Endothelial cell of umbilical vein (primary cell): ENCODE data around the gene MYL5. TPM values are rescaled to one million over a fixed set of nuclear protein-coding genes. Genes with fewer than 3 reads are reported as not detected.
"Not testable (repeated sequence)": the region's sequence is repeated elsewhere in the genome, so short reads cannot be mapped to it uniquely, and the experiment has no call there.

Experiments used
- BruUV-seq: library from RNA; stranded (reverse); fragments of 400-500 nt; replicated peaks from 2 replicates; lab custom pipeline; 2021; lab: Mats Ljungman, UMichigan
- CTCF ChIA-PET: fragments of 300-600, 350-600 bp; sonication (Branson Sonifier 250); formaldehyde crosslinking; loops from one replicate; lab custom pipeline; 2021; ENCODE audit warnings: antibody characterized with exemption, inconsistent platforms; lab: Charles Lee
- POLR2A ChIA-PET: fragments of 300-600, 350-600 bp; sonication (Branson Sonifier 250); formaldehyde crosslinking; loops from one replicate; lab custom pipeline; 2021; ENCODE audit warnings: antibody characterized with exemption, inconsistent platforms; lab: Charles Lee
- DNase-seq: peaks from one replicate; pipeline ENCODE4 v3.0.0-alpha.2; 2011; ENCODE audit warnings: low read depth, low spot score
- FAIRE-seq: peaks from 2 replicates; lab custom pipeline; 2011; peaks lifted over from hg19 to GRCh38; lab: Jason Lieb, UNC
- H2AFZ ChIP-seq: 2 replicates; pipeline ENCODE4 v1.6.0; 2012; ENCODE audit warnings: low read depth, low read length, control low read depth, inconsistent platforms
- H3K27ac ChIP-seq: 2 replicates; pipeline ENCODE4 v1.5.1; 2011; ENCODE audit warnings: low read depth, mild to moderate bottlenecking, control low read depth, low read length, moderate library complexity; ENCODE audit not compliant: insufficient read depth
- H3K27me3 ChIP-seq, 2 experiments: 2 replicates each; pipeline versions ENCODE4 v1.6.0 to v1.6.1; 2011; ENCODE audit warnings: low read length in 2 of 2, mixed read lengths in 1 of 2; ENCODE audit not compliant: control insufficient read depth in 2 of 2, insufficient read depth in 2 of 2
- H3K36me3 ChIP-seq, 2 experiments: 2 replicates in 1 of 2; 3 replicates in 1 of 2; pipeline ENCODE4 v1.5.1; 2011; ENCODE audit warnings: low read length in 2 of 2, mild to moderate bottlenecking in 1 of 2, moderate library complexity in 1 of 2; ENCODE audit not compliant: control insufficient read depth in 2 of 2, insufficient read depth in 2 of 2; ENCODE audit errors: extremely low read depth in 1 of 2
- H3K4me1 ChIP-seq: 3 replicates; pipeline ENCODE4 v1.5.1; 2011; ENCODE audit warnings: mild to moderate bottlenecking, low read length; ENCODE audit not compliant: control insufficient read depth, insufficient read depth; ENCODE audit errors: extremely low read depth
- H3K4me2 ChIP-seq: 2 replicates; pipeline ENCODE4 v1.6.1; 2011; ENCODE audit warnings: low read length, control low read depth, mixed read lengths; ENCODE audit not compliant: insufficient read depth
- H3K4me3 ChIP-seq, 3 experiments: fragments of 200-600 bp in 1 of 3; sonication (generic), shearing (Covaris generic) in 1 of 3; replicated peaks in 1 of 3; 2 replicates each; pipeline ENCODE4 v1.5.1; 2011 to 2016; ENCODE audit warnings: control low read depth in 3 of 3, low read length in 3 of 3, mild to moderate bottlenecking in 2 of 3, inconsistent platforms in 1 of 3, low read depth in 1 of 3, moderate library complexity in 1 of 3; ENCODE audit not compliant: insufficient read depth in 1 of 3
- H3K79me2 ChIP-seq: 2 replicates; pipeline ENCODE4 v1.6.0; 2012; ENCODE audit warnings: low read length, inconsistent platforms; ENCODE audit not compliant: control insufficient read depth, insufficient read depth
- H3K9ac ChIP-seq: replicated peaks from 2 replicates; pipeline ENCODE3; 2011; ENCODE audit warnings: low read length, control low read depth; ENCODE audit not compliant: insufficient read depth; ENCODE audit errors: extremely low read depth
- H3K9me1 ChIP-seq: replicated peaks from 3 replicates; pipeline ENCODE4 v1.6.0; 2011; ENCODE audit warnings: mild to moderate bottlenecking, low read length; ENCODE audit not compliant: control insufficient read depth, insufficient read depth; ENCODE audit errors: extremely low read depth
- H3K9me3 ChIP-seq: replicated peaks from 2 replicates; pipeline ENCODE4 v1.5.1; 2012; ENCODE audit warnings: low read length, inconsistent platforms; ENCODE audit not compliant: control insufficient read depth, insufficient read depth
- H4K20me1 ChIP-seq: replicated peaks from 2 replicates; pipeline ENCODE3; 2011; ENCODE audit warnings: mild to moderate bottlenecking, low read length; ENCODE audit not compliant: control insufficient read depth, insufficient read depth; ENCODE audit errors: extremely low read depth
- CTCF ChIP-seq, 2 donors: IDR thresholded peaks; 1 replicate in 1 of 2; 2 replicates in 1 of 2; pipeline ENCODE4 v1.5.1; 2011; ENCODE audit warnings: low read length in 2 of 2, mild to moderate bottlenecking in 2 of 2, moderate library complexity in 2 of 2, control low read depth in 1 of 2, inconsistent platforms in 1 of 2, low read depth in 1 of 2; ENCODE audit not compliant: insufficient read depth in 1 of 2; ENCODE audit errors: extremely low read depth in 1 of 2
- EZH2 ChIP-seq: IDR thresholded peaks from 2 replicates; pipeline ENCODE4 v1.6.1; 2012; ENCODE audit warnings: borderline replicate concordance, low read depth, mild to moderate bottlenecking, moderate library complexity, low read length, inconsistent platforms; ENCODE audit not compliant: severe bottlenecking
- FOS ChIP-seq: IDR thresholded peaks from 2 replicates; pipeline ENCODE4 v1.6.1; 2011; ENCODE audit warnings: mild to moderate bottlenecking, low read length, moderate library complexity, borderline replicate concordance; ENCODE audit not compliant: insufficient read depth
- GATA2 ChIP-seq: IDR thresholded peaks from 2 replicates; pipeline ENCODE4 v1.7.0; 2011; ENCODE audit warnings: low read depth, mild to moderate bottlenecking, moderate library complexity, mixed read lengths, low read length; ENCODE audit not compliant: insufficient read length, insufficient read depth
- JUN ChIP-seq: IDR thresholded peaks from 2 replicates; pipeline ENCODE4 v1.6.1; 2011; ENCODE audit warnings: borderline replicate concordance, low read depth; ENCODE audit not compliant: insufficient read length, insufficient read depth
- MAX ChIP-seq: IDR thresholded peaks from 2 replicates; pipeline ENCODE4 v1.6.1; 2011; ENCODE audit not compliant: insufficient read depth, insufficient read length
- MYC ChIP-seq: IDR thresholded peaks from one replicate; pipeline ENCODE4 v1.6.1; 2011; ENCODE audit warnings: mild to moderate bottlenecking, low read depth, low read length
- POLR2A ChIP-seq: IDR thresholded peaks from 2 replicates; pipeline ENCODE4 v1.6.1; 2012; ENCODE audit warnings: low read depth, mild to moderate bottlenecking, control low read depth, low read length
- POLR2AphosphoS5 ChIP-seq: IDR thresholded peaks from 2 replicates; pipeline ENCODE4 v1.6.1; 2012; ENCODE audit warnings: low read depth, mild to moderate bottlenecking, control low read depth, low read length, moderate library complexity; ENCODE audit not compliant: insufficient read depth
- dilution Hi-C: fragments of 300-500 bp; cut with MboI; formaldehyde crosslinking; loops from one replicate; pipeline ENCODE4 v1.15.0; 2019; ENCODE audit warnings: low sequenced_read_pairs; ENCODE audit not compliant: extremely low pct_ligation_motif_present
- intact Hi-C: fragments of 100-400 bp; cut with micrococcal nuclease; formaldehyde crosslinking; loops from one replicate; pipeline ENCODE4 v1.10.0; 2022
- polyA plus RNA-seq, 4 experiments: library from polyadenylated mRNA; depleted of rRNA in 3 of 4; stranded (reverse) in 3 of 4; unstranded in 1 of 4; fragments of >200 nt; gene quantifications; 2 replicates each; pipeline versions ENCODE4 v1.2.1 to v1.2.3, GENCODE V29; 2011 to 2012; ENCODE audit warnings: missing spikeins in 1 of 4
- total RNA-seq: library from RNA; stranded (reverse); gene quantifications from 2 replicates; pipeline ENCODE4 v1.2.3, GENCODE V29; 2021

Gene MYL5
- total and polyA plus RNA-seq, 2 donors (not counting 3 experiments of a cell fraction or from before 2014, with no cell fraction given): 12.3 to 13.4 TPM

- H3K4me2 ChIP-seq: no peak overlapping the region
- no peaks in the 10 kb centered on the region for H4K20me1 ChIP-seq
- dilution Hi-C loops (no loop called here), intact Hi-C loops (no loop called here)
- no peaks in the 10 kb centered on the region for H3K36me3 ChIP-seq
- no peaks in the 10 kb centered on the region for H3K9me1 ChIP-seq
- ChIA-PET CTCF (interaction anchor here (1.0 kb wide), 1 partner anchor 9 kb away, joined by 3 read pairs; no protein-coding TSS in a partner anchor), POLR2A (no interaction called here)
- no peak overlapping the region for H3K9ac ChIP-seq
- no peaks in the 10 kb centered on the region for H3K9me3 ChIP-seq
- DNase-seq (no peak), FAIRE-seq (no peak)
- BruUV-seq: no TSS peak
- no peak overlapping the region for H3K4me3 ChIP-seq
- no peak overlapping the region for H3K27ac ChIP-seq
- no peaks in the 10 kb centered on the region for H3K79me2 ChIP-seq
- no peak for TF ChIP-seq CTCF (IDR thresholded peaks at IDR 0.05; ENCODE audit: extremely low read depth in 1 of 2, insufficient read depth in 1 of 2, low read depth in 1 of 2, low read length in 2 of 2)
- TF ChIP-seq MAX: no peak
- TF ChIP-seq GATA2: no peak
- no peak for TF ChIP-seq JUN
- TF ChIP-seq MYC: no peak
- no peak for TF ChIP-seq POLR2AphosphoS5
- TF ChIP-seq FOS: no peak
- TF ChIP-seq EZH2: no peak
- no peak for TF ChIP-seq POLR2A
- H2AFZ ChIP-seq: no peak overlapping the region
- H3K4me1 ChIP-seq: peaks cover 8% of the 10 kb centered on the region
- peaks cover 2 to 4% of the 10 kb centered on the region in 2 experiments for H3K27me3 ChIP-seq
These were observed 18.6 kb downstream of the MYL5 start for GRCh38 chr4:692771-693554.

- intact Hi-C loops, H3K79me2 ChIP-seq, POLR2A ChIA-PET, BruUV-seq, H3K27me3 ChIP-seq, H3K4me1 ChIP-seq, H3K9me3 ChIP-seq, DNase-seq, H3K36me3 ChIP-seq, FAIRE-seq, H3K4me3 ChIP-seq, H3K9me1 ChIP-seq, H2AFZ ChIP-seq, dilution Hi-C loops, H3K27ac ChIP-seq, H3K9ac ChIP-seq, H4K20me1 ChIP-seq, H3K4me2 ChIP-seq: not testable (repeated sequence)
- CTCF ChIA-PET: interaction anchor here (0.8 to 0.9 kb wide), 2 partner anchors 11 to 25 kb away, joined by 3 read pairs; no protein-coding TSS in a partner anchor
These were observed 20.1 kb downstream of the MYL5 start for GRCh38 chr4:694341-694940.
